Measurements from ENCODE around the gene CAD. TPM values are rescaled to one million over a fixed set of nuclear protein-coding genes. Genes with fewer than 3 reads are reported as not detected.

The CAD gene
- total and polyA plus RNA-seq, 2 donors (not counting 1 experiment from before 2014, with no cell fraction given) = 35.6 to 48.5 TPM

DNA sequence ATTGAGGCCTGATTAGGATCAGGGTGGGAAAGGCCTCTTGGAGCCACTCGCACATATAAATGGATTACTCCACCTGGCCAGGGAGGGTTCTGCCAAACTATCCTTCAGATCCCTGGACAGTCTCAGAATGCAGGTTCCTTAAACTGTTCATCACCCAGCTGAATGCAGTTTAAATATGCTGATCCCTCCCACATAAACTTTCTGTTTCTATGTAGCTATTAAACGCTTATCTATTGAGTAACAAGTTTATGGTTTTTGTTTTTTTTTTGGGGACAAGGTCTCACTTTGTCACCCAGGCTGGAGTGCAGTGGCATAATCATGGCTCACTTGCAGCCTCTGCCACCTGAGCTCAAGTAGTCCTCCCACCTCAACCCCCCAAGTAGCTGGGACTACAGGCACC, 1.9 kb downstream of the CAD start:
- H3K27me3 Mint-ChIP-seq = no peaks in the 10 kb centered on the region
- Histone ChIP-seq H3K27ac (ENCODE audit: low read length in 2 of 2) (no peak overlapping the region), H2AFZ (ENCODE audit: insufficient read depth, low read depth, low read length, poor library complexity, severe bottlenecking) (no peak overlapping the region)

DNA sequence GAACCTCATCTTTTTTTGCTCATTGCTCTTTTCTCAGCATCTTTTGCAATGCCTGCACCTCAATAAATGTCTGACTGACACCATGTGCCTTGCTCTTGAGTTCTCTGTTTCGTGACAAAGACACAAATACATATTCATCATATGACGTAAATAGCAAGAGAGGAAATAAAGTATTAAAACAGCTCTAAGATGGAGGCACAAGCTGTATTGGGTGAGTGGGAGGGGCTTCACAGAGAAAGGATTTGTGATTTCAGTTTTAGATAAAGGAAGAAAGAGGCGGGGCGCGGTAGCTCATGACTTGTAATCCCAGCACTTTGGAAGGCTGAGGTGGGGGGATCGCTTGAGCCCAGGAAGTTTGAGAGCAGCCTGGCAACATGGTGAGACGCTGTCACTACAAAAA, 2.9 kb downstream of the CAD start:
- 93% methylated on average over 3 of the region's 7 CpGs for WGBS (ENCODE audit: insufficient coverage)
- Mint-ChIP-seq H3K27ac (no peak overlapping the region), H3K4me1 (peaks cover 31% of the 10 kb centered on the region), H3K9me3 (ENCODE audit: insufficient read depth) (no peaks in the 10 kb centered on the region), H3K27me3 (no peaks in the 10 kb centered on the region), H3K4me3 (no peak overlapping the region)
- no peak overlapping the region for H2AFZ ChIP-seq (ENCODE audit: insufficient read depth, low read depth, low read length, poor library complexity, severe bottlenecking)
- peaks cover 2 to 39% of the 10 kb centered on the region in 2 experiments for H3K36me3 ChIP-seq (replicated peaks in 1 of 2; ENCODE audit: control extremely low read depth in 1 of 2, control insufficient read depth in 1 of 2, extremely low read depth in 1 of 2, insufficient read depth in 2 of 2, low read length in 1 of 2)
- H3K4me1 ChIP-seq (ENCODE audit: control insufficient read depth in 2 of 2, insufficient read depth in 2 of 2, low read length in 2 of 2) = peaks cover 19 to 25% of the 10 kb centered on the region in 2 donors
- TF ChIP-seq EZH2 (IDR thresholded peaks at IDR 0.05; ENCODE audit: borderline replicate concordance, insufficient read depth, low read depth, low read length, poor library complexity, severe bottlenecking) = no peak
- TF ChIP-seq, protein P1, sequence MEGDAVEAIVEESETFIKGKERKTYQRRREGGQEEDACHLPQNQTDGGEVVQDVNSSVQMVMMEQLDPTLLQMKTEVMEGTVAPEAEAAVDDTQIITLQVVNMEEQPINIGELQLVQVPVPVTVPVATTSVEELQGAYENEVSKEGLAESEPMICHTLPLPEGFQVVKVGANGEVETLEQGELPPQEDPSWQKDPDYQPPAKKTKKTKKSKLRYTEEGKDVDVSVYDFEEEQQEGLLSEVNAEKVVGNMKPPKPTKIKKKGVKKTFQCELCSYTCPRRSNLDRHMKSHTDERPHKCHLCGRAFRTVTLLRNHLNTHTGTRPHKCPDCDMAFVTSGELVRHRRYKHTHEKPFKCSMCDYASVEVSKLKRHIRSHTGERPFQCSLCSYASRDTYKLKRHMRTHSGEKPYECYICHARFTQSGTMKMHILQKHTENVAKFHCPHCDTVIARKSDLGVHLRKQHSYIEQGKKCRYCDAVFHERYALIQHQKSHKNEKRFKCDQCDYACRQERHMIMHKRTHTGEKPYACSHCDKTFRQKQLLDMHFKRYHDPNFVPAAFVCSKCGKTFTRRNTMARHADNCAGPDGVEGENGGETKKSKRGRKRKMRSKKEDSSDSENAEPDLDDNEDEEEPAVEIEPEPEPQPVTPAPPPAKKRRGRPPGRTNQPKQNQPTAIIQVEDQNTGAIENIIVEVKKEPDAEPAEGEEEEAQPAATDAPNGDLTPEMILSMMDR (IDR thresholded peaks at IDR 0.05) = no peak
- ATAC-seq (ENCODE audit: low read depth) (no peak), DNase-seq (no peak)
- intact Hi-C loops (cut with micrococcal nuclease) = no loop called here
- H3K9ac ChIP-seq (ENCODE audit: low read length) = no peak overlapping the region
- no peak overlapping the region for H3K27ac ChIP-seq (ENCODE audit: low read length in 2 of 2)
- no peaks in the 10 kb centered on the region for H4K20me1 ChIP-seq (ENCODE audit: control insufficient read depth, insufficient read depth, low read length, poor library complexity, severe bottlenecking)
- H3K9me3 ChIP-seq (ENCODE audit: control extremely low read depth in 1 of 3, control insufficient read depth in 2 of 3, insufficient read depth in 1 of 3, low read length in 2 of 3) = no peaks in the 10 kb centered on the region
- H3K4me3 ChIP-seq (ENCODE audit: control extremely low read depth in 1 of 5, extremely low read depth in 1 of 5, insufficient read depth in 1 of 5, low read depth in 2 of 5, low read length in 4 of 5) = no peak overlapping the region
- POLR2A ChIA-PET = interaction anchor here (0.7 kb wide), 1 partner anchor 8 kb away, joined by 5 read pairs; the partner anchor contains the start of gene SLC5A6
- H3K79me2 ChIP-seq (ENCODE audit: control insufficient read depth, insufficient read depth, low read length) = peaks cover 21% of the 10 kb centered on the region
- no peak overlapping the region for H3K4me2 ChIP-seq (replicated peaks; ENCODE audit: low read depth, low read length, poor library complexity, severe bottlenecking)
- no peaks in the 10 kb centered on the region for H3K27me3 ChIP-seq (replicated peaks in 1 of 4; ENCODE audit: control extremely low read depth in 1 of 4, control insufficient read depth in 3 of 4, insufficient read depth in 4 of 4, low read length in 3 of 4)
- CTCF ChIA-PET = interaction anchor here (0.9 kb wide), 1 partner anchor 374 kb away, joined by 3 read pairs; no protein-coding TSS in a partner anchor

More for the DNA sequence above, 1.9 kb downstream of the CAD start:
- ATAC-seq (ENCODE audit: low read depth) (no peak), DNase-seq (no peak)
- Mint-ChIP-seq H3K27ac (no peak overlapping the region), H3K9me3 (ENCODE audit: insufficient read depth) (no peaks in the 10 kb centered on the region), H3K4me3 (peak overlapping the region; percentile 98), H3K4me1 (peaks cover 31% of the 10 kb centered on the region)
- Histone ChIP-seq H3K9me3 (ENCODE audit: control extremely low read depth in 1 of 3, control insufficient read depth in 2 of 3, insufficient read depth in 1 of 3, low read length in 2 of 3) (no peaks in the 10 kb centered on the region), H3K27me3 (replicated peaks in 1 of 4; ENCODE audit: control extremely low read depth in 1 of 4, control insufficient read depth in 3 of 4, insufficient read depth in 4 of 4, low read length in 3 of 4) (no peaks in the 10 kb centered on the region), H3K4me1 (ENCODE audit: control insufficient read depth in 2 of 2, insufficient read depth in 2 of 2, low read length in 2 of 2) (peaks cover 19 to 25% of the 10 kb centered on the region in 2 donors), H4K20me1 (ENCODE audit: control insufficient read depth, insufficient read depth, low read length, poor library complexity, severe bottlenecking) (no peaks in the 10 kb centered on the region), H3K4me2 (replicated peaks; ENCODE audit: low read depth, low read length, poor library complexity, severe bottlenecking) (no peak overlapping the region), H3K9ac (ENCODE audit: low read length) (no peak overlapping the region), H3K36me3 (replicated peaks in 1 of 2; ENCODE audit: control extremely low read depth in 1 of 2, control insufficient read depth in 1 of 2, extremely low read depth in 1 of 2, insufficient read depth in 2 of 2, low read length in 1 of 2) (peaks cover 2 to 31% of the 10 kb centered on the region in 2 experiments), H3K79me2 (ENCODE audit: control insufficient read depth, insufficient read depth, low read length) (peaks cover 26% of the 10 kb centered on the region), H3K4me3 (ENCODE audit: control extremely low read depth in 1 of 5, extremely low read depth in 1 of 5, insufficient read depth in 1 of 5, low read depth in 2 of 5, low read length in 4 of 5) (no peak overlapping the region)
- intact Hi-C loops (cut with micrococcal nuclease) = loop anchor here (2.0 to 10.0 kb wide), 3 partner anchors 104 to 1173 kb away; partner anchors contain the start of genes FOSL2, MPV17 and PPM1G
- ChIA-PET CTCF (interaction anchor here (0.6 to 0.7 kb wide), 2 partner anchors 121 to 132 kb away, joined by 3 read pairs; no protein-coding TSS in a partner anchor), POLR2A (no interaction called here)
- no peak for TF ChIP-seq EZH2 (IDR thresholded peaks at IDR 0.05; ENCODE audit: borderline replicate concordance, insufficient read depth, low read depth, low read length, poor library complexity, severe bottlenecking)
- WGBS (ENCODE audit: insufficient coverage) = 100% methylated on average over 1 of the region's 2 CpGs

All from B cell (primary cell).